Thyroid gland (tissue), 4 donors: ENCODE measurements around the gene DHX30. TPM values are rescaled to one million over a fixed set of nuclear protein-coding genes. Genes with fewer than 3 reads are reported as not detected.

Experiments
- DNase-seq, 2 donors: peaks; one replicate each; pipeline ENCODE4 v3.0.0-alpha.2; 2019
- H3K27ac ChIP-seq, 3 donors: fragments of 200-600 bp; sonication (generic); 1 replicate in 2 of 3; 2 replicates in 1 of 3; pipeline ENCODE4 v1.5.1; 2016 to 2019; ENCODE audit warnings: mild to moderate bottlenecking in 1 of 3, moderate library complexity in 1 of 3
- H3K27me3 ChIP-seq: fragments of 200-600 bp; sonication (generic); one replicate; pipeline ENCODE4 v1.5.1; 2019
- H3K36me3 ChIP-seq, 2 donors: fragments of 200-600 bp; sonication (generic); one replicate each; pipeline ENCODE4 v1.5.1; 2016 to 2019
- H3K4me1 ChIP-seq, 2 donors: fragments of 200-600 bp; sonication (generic); one replicate each; pipeline ENCODE4 v1.5.1; 2017 to 2019
- H3K4me3 ChIP-seq, 3 donors: fragments of 200-600 bp; sonication (generic); replicated peaks in 1 of 3; 1 replicate in 2 of 3; 2 replicates in 1 of 3; pipeline ENCODE4 v1.5.1; 2016; ENCODE audit warnings: mild to moderate bottlenecking in 1 of 3
- H3K9me3 ChIP-seq: fragments of 200-600 bp; sonication (generic); one replicate; pipeline ENCODE4 v1.5.1; 2017
- CTCF ChIP-seq, 6 experiments: fragments of 200-600 bp in 3 of 6; fragments of 450-650 bp in 3 of 6; sonication (generic) in 3 of 6; IDR thresholded peaks; one replicate each; pipeline ENCODE4 v1.5.1; 2016 to 2019; ENCODE audit warnings: antibody characterized with exemption in 6 of 6, mild to moderate bottlenecking in 2 of 6, inconsistent platforms in 1 of 6, moderate library complexity in 1 of 6
- POLR2A ChIP-seq, 2 donors: fragments of 450-650 bp; IDR thresholded peaks; one replicate each; pipeline ENCODE4 v1.6.1; 2017; ENCODE audit warnings: antibody characterized with exemption in 2 of 2, mild to moderate bottlenecking in 2 of 2, moderate library complexity in 1 of 2
- WGBS, 2 donors: methylation state at CpG; one replicate each; pipeline ENCODE4 v1.1.5; 2017; 5-methylcytosine and 5-hydroxymethylcytosine counted together
- intact Hi-C: fragments of 100-400 bp; cut with DNase I; formaldehyde crosslinking; loops from one replicate; pipeline ENCODE4 v1.15.1; 2023
- total RNA-seq, 4 donors: library from RNA; depleted of rRNA; stranded (reverse); fragments of >200 nt; gene quantifications; one replicate each; pipeline ENCODE4 v1.2.3, GENCODE V29; 2016

Gene DHX30
- total RNA-seq, 4 donors from 2014 or later, result 51.3 to 80.3 (median 72.8) TPM

- no peaks in the 10 kb centered on the region for H3K4me1 ChIP-seq
- no peaks in the 10 kb centered on the region for H3K27me3 ChIP-seq
- WGBS, 2 donors, result 95 to 97% methylated on average over 19 to 23 of the region's 23 CpGs
- H3K4me3 ChIP-seq, result no peak overlapping the region
- no peak for TF ChIP-seq CTCF (IDR thresholded peaks at IDR 0.05)
- H3K27ac ChIP-seq, result no peak overlapping the region
- DNase-seq, result no peak
- H3K36me3 ChIP-seq, result peaks cover 63 to 70% of the 10 kb centered on the region in 2 donors
- no peaks in the 10 kb centered on the region for H3K9me3 ChIP-seq
- intact Hi-C loops, result no loop called here
Observed at GRCh38 chr3:47847801-47848518, 45.0 kb downstream of the DHX30 start.

- WGBS, 2 donors, result 90 to 95% methylated on average over 11 to 20 of the region's 23 CpGs
- Histone ChIP-seq H3K4me1 (no peaks in the 10 kb centered on the region), H3K9me3 (no peaks in the 10 kb centered on the region), H3K36me3 (peaks cover 60 to 65% of the 10 kb centered on the region in 2 donors), H3K4me3 (no peak overlapping the region), H3K27ac (no peak overlapping the region), H3K27me3 (no peaks in the 10 kb centered on the region)
- DNase-seq, result no peak
- TF ChIP-seq CTCF (IDR thresholded peaks at IDR 0.05) (no peak), POLR2A (IDR thresholded peaks at IDR 0.05) (no peak)
- intact Hi-C loops, result no loop called here
Observed at GRCh38 chr3:47848599-47849117, 45.7 kb downstream of the DHX30 start.

GRCh38 chr3:47849186-47849698, 46.3 kb downstream of the DHX30 start:
- WGBS, 2 donors, result 88 to 91% methylated on average over 10 to 14 of the region's 14 CpGs
- H3K9me3 ChIP-seq, result no peaks in the 10 kb centered on the region
- peaks cover 61 to 65% of the 10 kb centered on the region in 2 donors for H3K36me3 ChIP-seq
- TF ChIP-seq POLR2A (IDR thresholded peaks at IDR 0.05), result no peak
- no peak for TF ChIP-seq CTCF (IDR thresholded peaks at IDR 0.05)
- H3K27ac ChIP-seq, result no peak overlapping the region
- DNase-seq, result no peak
- H3K4me3 ChIP-seq, result no peak overlapping the region
- no peaks in the 10 kb centered on the region for H3K27me3 ChIP-seq
- intact Hi-C loops, result no loop called here
- H3K4me1 ChIP-seq, result no peaks in the 10 kb centered on the region

GRCh38 chr3:47849699-47850563, 47.0 kb downstream of the DHX30 start:
- intact Hi-C loops, result no loop called here
- TF ChIP-seq POLR2A (IDR thresholded peaks at IDR 0.05), result no peak
- peak in 2 of 6 experiments; percentile 12 to 16 for TF ChIP-seq CTCF (IDR thresholded peaks at IDR 0.05)
- Histone ChIP-seq H3K9me3 (no peaks in the 10 kb centered on the region), H3K27ac (no peak overlapping the region), H3K36me3 (peaks cover 68 to 69% of the 10 kb centered on the region in 2 donors), H3K27me3 (no peaks in the 10 kb centered on the region), H3K4me1 (no peaks in the 10 kb centered on the region), H3K4me3 (no peak overlapping the region)
- WGBS, 2 donors, result 87 to 92% methylated on average over 22 to 25 of the region's 35 CpGs
- no peak for DNase-seq
